Activated CD4-positive, alpha-beta T cell treated with anti-CD3 and anti-CD28 coated beads for 24 hours (primary cell): ENCODE results near the gene MYBPC3.
"Not testable (repeated sequence)": the region's sequence is repeated elsewhere in the genome, so short reads cannot be mapped to it uniquely, and the experiment has no call there.

Experiments
- DNase-seq, 2 donors: peaks; one replicate each; pipeline ENCODE4 v3.0.0-alpha.2; 2020; ENCODE audit warnings: low read depth in 2 of 2

Gene MYBPC3

DNA sequence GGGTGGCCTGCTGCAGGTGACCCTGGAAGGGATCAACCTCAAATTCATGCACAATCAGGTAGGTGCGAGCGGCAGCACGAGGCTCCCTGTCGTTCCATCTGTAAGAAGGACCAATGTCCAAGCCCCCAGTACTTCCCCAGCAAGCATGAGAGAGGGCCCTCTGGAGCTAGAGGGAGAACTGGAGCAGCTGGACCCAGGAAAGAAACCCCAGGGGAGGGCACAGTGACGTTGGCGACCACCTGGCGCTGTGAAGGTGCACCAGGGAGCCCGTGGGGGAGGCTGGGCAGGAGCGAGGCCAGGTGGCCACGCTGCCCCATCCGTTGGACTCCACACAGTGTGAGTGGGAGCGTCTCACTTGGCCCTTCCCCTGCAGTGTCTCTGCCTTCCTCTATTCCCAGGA lies 28.0 kb downstream of the MYBPC3 start:
- DNase-seq: no peak

DNA sequence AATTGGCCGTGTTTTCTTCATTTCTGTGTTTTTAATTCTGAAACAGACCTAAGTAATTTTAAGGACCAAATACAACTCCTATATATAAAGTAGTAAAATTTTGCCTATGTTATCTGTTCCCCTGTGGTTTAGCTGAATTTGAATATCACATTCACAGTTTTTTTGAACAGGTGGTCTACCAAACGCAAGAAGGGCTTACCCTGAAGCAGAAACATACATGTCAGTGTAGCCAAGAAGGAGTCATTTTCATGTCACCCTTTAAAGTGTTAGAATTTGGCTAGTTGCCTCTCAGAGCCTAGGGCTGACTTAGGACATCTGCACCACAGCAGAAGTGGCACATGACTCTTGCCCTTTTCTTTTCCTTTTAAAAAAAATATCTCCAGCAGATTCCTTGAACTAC lies 34.3 kb downstream of the MYBPC3 start:
- DNase-seq: no peak

- no peak for DNase-seq
Measured at GRCh38 chr11:47317064-47317828, 35.3 kb downstream of the MYBPC3 start.

- DNase-seq: not testable (repeated sequence)
Measured at GRCh38 chr11:47316501-47316900, 36.0 kb downstream of the MYBPC3 start.

DNA sequence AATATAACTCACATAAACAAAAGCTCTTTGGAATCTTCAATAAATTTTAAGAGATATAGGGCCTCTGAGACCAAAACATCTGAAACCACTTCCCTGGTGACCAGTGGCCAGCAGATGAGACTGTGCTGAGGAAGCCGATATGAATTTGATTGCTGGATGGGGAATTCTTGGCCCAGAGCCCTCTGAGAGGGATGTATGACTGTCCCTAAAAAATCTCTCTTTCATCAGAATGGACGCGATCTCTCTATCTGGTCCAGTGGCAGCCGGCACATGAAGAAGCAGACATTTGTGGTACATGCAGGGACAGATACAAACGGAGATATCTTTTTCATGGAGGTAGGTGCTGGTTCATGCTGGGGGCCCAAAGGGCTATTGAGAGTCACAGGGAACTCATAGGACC lies 37.5 kb downstream of the MYBPC3 start:
- DNase-seq: no peak

DNA sequence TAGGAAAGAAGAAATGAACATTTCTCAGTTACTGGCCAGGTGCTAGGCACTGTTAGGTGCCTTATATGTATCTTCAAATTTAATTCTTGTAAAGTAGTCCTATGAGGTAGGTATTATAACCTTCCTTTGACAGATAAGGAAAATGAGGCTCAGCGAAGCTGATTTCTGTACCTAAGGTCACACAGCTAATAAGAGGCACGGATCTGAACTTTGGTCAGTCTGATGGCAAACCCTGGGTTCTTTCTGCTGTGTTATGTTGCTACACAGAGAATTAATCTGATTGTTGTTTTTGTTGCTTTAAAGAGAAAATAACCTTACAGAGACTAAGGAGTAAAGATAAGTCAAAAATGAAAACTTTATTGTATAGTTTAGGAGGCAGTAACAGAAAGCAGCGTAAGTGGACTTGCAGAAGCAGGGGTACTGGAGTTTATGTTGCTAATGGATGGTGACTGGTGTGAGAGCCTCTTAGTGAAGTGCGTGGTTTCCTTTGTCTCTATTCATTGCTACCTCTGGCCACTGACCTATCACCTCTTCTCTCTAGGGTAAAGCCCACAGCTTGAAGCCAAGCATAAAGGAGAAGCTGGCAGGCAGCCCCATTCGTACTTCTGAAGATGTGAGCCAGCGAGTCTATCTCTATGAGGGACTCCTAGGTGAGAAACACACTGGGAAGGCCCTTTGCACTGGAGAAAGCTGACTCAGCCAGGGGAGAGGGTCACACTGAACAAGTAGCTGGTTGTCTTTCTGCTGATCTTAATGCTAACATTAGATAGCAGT lies 44.3 kb downstream of the MYBPC3 start:
- no peak for DNase-seq

GRCh38 chr11:47306484-47306844 lies 46.0 kb downstream of the MYBPC3 start:
- DNase-seq: no peak

DNA sequence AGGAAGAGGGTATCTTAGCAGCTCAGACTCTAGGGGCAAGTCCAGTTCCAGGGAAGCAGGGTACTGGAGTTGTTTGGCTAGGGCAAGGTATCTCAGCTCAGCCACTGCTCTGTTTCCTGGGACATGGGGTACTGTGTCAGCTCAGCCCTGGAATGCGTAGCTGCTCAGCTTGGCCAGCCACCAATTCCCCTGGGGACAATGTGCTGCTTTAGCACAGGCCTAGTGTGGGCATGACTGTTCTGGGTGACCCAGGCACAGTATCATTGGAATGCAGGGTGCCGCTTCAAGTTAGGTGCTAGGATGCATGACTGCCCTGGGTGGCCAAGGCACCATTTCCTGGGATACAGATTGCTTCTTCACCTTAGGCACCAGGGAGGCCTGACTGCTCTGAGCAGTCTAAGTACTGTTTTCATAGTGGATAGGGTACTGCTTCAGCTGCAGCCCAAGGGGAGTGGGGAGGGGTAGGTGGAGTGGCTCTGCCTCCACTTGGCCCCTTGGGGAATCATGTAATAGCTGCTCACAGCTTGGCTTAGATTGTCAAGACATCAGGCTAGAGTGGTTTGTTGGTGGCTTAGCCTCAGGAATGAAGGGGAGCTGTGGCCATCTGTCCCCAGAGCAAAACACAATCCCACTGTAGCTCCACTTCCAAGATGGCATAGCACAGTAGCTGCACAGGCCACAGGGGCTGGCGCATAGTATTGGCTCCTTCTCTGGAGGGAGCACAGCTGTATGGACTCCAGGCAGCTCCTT lies 46.6 kb downstream of the MYBPC3 start:
- no peak for DNase-seq

GRCh38 chr11:47302853-47303252 lies 49.6 kb downstream of the MYBPC3 start:
- no peak for DNase-seq

DNA sequence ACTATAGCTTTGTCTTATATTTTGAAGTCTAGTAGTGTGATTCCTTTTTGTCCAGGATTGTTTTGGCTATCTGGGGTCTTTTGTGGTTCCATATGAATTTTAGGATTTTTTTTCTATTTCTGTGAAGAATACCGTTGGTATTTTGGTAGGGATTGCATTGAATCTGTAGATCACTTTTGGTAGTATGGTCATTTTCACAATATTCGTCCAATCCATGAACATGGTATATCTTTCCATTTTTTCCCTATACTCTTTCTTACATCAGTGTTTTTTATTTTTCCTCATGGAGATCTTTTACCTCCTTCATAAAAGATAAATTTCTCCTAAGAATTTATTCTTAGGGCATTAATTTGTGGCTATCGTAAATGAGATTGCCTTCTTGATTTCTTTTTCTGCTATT lies 53.4 kb downstream of the MYBPC3 start:
- DNase-seq: no peak

DNA sequence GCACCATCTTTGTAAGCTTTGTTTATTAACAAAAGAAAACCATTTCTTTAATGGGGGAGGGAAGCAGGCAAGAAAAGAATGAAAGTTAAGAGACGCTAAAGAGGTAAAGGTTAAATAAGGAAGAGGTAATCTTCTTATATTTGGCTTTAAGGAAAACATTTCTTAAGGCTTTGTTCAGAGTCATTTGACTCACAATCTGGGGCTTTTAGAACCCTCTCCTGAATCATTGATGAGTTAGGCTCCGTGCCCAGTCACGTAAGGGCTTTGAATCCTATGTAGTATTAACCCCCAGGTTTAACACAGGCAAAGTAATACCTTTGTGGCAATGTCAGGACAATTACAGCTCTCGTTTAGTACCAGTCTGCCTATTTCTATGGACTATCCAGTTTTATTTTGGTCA lies 56.5 kb downstream of the MYBPC3 start:
- no peak for DNase-seq

DNA sequence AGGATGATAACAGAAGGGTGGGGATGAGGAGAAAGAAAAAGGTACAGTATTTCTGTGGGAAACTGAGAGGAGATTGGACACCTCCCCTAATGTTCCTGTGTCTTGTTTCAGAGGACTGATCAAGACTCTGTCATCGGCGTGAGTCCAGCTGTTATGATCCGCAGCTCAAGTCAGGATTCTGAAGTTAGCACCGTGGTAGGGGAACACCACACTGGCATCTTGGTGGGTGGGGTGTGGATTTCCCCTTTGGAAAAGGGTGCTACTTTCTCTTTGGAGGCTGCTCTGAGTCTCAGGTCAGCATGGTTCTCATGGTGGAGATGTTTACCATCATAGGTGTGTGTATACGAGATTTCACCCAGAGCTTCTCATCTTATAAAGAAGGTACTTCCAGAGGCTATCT lies 57.1 kb downstream of the MYBPC3 start:
- no peak for DNase-seq

- no peak for DNase-seq
Measured at GRCh38 chr11:47289856-47290255, 62.6 kb downstream of the MYBPC3 start.

- no peak for DNase-seq
Measured at GRCh38 chr11:47288066-47288465, 64.4 kb downstream of the MYBPC3 start.

DNA sequence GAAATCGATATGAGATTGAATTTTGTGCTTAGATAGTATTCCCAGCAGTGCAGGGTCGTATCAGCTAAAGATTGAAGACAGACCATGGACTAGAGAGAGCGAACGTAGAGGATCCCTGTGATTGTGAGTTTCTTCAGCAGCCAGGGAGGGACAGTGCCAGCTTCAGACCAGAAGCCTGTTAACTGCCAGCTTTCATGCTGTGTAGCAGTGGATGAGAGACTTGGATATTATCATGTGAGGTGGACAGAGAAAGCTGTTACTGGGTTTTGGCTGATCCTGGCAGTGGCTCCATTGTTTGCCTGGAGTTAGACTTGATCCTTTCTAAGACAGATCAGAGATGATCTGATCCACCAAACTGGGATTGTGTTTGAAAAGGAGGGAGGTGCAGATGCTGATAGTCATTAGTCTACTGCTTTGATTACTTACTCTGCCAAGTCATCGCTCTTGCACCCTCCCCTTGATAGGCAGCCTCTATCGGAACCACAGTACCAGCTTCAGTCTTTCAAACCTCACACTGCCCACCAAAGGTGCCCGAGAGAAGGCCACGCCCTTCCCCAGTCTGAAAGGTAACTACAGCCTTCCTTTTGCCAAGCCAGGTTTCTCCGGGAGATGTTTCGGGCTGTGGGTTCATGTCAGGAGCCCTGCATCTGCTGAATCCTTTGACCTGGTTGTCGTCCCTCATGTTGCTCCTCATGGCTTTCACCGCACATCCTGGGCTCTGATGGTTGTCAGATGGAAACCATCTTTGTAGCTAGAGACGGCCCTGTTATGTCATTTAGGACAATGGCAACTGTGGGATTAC lies 66.3 kb downstream of the MYBPC3 start:
- no peak for DNase-seq

DNA sequence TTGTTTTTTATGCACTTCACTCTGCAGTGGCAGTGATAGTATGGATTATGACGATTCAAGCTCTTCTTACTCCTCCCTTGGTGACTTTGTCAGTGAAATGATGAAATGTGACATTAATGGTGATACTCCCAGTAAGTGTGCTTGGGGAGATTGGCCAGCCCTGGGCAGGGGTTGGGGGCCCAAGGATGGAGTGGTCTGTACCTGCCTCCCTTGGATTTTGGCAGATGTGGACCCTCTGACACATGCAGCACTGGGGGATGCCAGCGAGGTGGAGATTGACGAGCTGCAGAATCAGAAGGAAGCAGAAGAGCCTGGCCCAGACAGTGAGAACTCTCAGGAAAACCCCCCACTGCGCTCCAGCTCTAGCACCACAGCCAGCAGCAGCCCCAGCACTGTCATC lies 68.4 kb downstream of the MYBPC3 start:
- DNase-seq: no peak

GRCh38 chr11:47282462-47282861 lies 70.0 kb downstream of the MYBPC3 start:
- DNase-seq: no peak
